Caco-2 (cell line): ENCODE results near the gene ZBTB43. TPM values are rescaled to one million over a fixed set of nuclear protein-coding genes. Genes with fewer than 3 reads are reported as not detected.

Experiments used
- BruUV-seq: library from RNA; stranded (reverse); fragments of 400-500 nt; replicated peaks from 2 replicates; lab custom pipeline; 2021; lab: Mats Ljungman, UMichigan
- CTCF ChIA-PET: fragments of 300-600 bp; sonication (Branson Sonifier 250); formaldehyde crosslinking; loops from one replicate; lab custom pipeline; 2022; ENCODE audit warnings: antibody characterized with exemption; lab: Charles Lee
- POLR2A ChIA-PET: fragments of 300-600 bp; sonication (Branson Sonifier 250); formaldehyde crosslinking; loops from one replicate; lab custom pipeline; 2022; ENCODE audit warnings: antibody characterized with exemption; lab: Charles Lee
- DNase-seq, 2 experiments: peaks; one replicate each; pipeline versions ENCODE4 v3.0.0 to v3.0.0-alpha.2; 2020 to 2022
- H3K27me3 ChIP-seq: replicated peaks from 2 replicates; pipeline ENCODE4 v1.6.0; 2011; ENCODE audit warnings: low read length; ENCODE audit not compliant: control insufficient read depth, insufficient read depth
- H3K36me3 ChIP-seq: 2 replicates; pipeline ENCODE4 v1.5.1; 2011; ENCODE audit warnings: low read length; ENCODE audit not compliant: control insufficient read depth, insufficient read depth
- H3K4me1 ChIP-seq: fragments of 250-450 bp; sonication (Bioruptor Pico); 2 replicates; pipeline ENCODE4 v1.5.1; 2020; ENCODE audit warnings: mild to moderate bottlenecking
- H3K4me3 ChIP-seq: 2 replicates; pipeline ENCODE4 v1.5.1; 2011; ENCODE audit warnings: low read depth, mild to moderate bottlenecking, control low read depth, low read length
- H3K9me3 ChIP-seq: fragments of 250-450 bp; sonication (Bioruptor Pico); 2 replicates; pipeline ENCODE4 v1.5.1; 2020; ENCODE audit warnings: mild to moderate bottlenecking, moderate library complexity
- H3K27ac Mint-ChIP-seq: one replicate; pipeline ENCODE4 v1.8.0; 2022; ENCODE audit warnings: mixed read lengths; ENCODE audit not compliant: unreplicated experiment
- H3K27me3 Mint-ChIP-seq: one replicate; pipeline ENCODE4 v1.8.0; 2022; ENCODE audit warnings: mixed read lengths; ENCODE audit not compliant: insufficient read depth, unreplicated experiment
- H3K36me3 Mint-ChIP-seq: one replicate; pipeline ENCODE4 v1.8.0; 2022; ENCODE audit warnings: mild to moderate bottlenecking, mixed read lengths; ENCODE audit not compliant: insufficient read depth, unreplicated experiment
- H3K4me1 Mint-ChIP-seq: one replicate; pipeline ENCODE4 v1.8.0; 2022; ENCODE audit warnings: low read depth, mixed read lengths; ENCODE audit not compliant: unreplicated experiment
- H3K4me3 Mint-ChIP-seq: one replicate; pipeline ENCODE4 v1.8.0; 2022; ENCODE audit warnings: mild to moderate bottlenecking, moderate library complexity, mixed read lengths; ENCODE audit not compliant: unreplicated experiment
- H3K9me3 Mint-ChIP-seq: one replicate; pipeline ENCODE4 v1.8.0; 2022; ENCODE audit warnings: mixed read lengths; ENCODE audit not compliant: unreplicated experiment
- intact Hi-C: fragments of 100-400 bp; cut with micrococcal nuclease; formaldehyde crosslinking; loops from one replicate; pipeline ENCODE4 v1.10.0; 2022; ENCODE audit not compliant: unreplicated experiment
- total RNA-seq: library from RNA; stranded (reverse); gene quantifications from 2 replicates; pipeline ENCODE4 v1.2.3, GENCODE V29; 2022
- TF ChIP-seq, protein P1 (sequence below), 2 experiments: fragments of 200-600 bp in 1 of 2; IDR thresholded peaks; 1 replicate in 1 of 2; 2 replicates in 1 of 2; pipeline versions ENCODE4 v1.5.1 to v1.8.0; 2011 to 2022; ENCODE audit warnings: antibody characterized with exemption in 1 of 2, control low read depth in 1 of 2, inconsistent platforms in 1 of 2, low read depth in 1 of 2, low read length in 1 of 2, mild to moderate bottlenecking in 1 of 2, moderate library complexity in 1 of 2; ENCODE audit not compliant: insufficient read depth in 1 of 2, severe bottlenecking in 1 of 2, unreplicated experiment in 1 of 2

ZBTB43 gene
- total RNA-seq, 1 experiment from 2014 or later: 18.5 TPM

DNA sequence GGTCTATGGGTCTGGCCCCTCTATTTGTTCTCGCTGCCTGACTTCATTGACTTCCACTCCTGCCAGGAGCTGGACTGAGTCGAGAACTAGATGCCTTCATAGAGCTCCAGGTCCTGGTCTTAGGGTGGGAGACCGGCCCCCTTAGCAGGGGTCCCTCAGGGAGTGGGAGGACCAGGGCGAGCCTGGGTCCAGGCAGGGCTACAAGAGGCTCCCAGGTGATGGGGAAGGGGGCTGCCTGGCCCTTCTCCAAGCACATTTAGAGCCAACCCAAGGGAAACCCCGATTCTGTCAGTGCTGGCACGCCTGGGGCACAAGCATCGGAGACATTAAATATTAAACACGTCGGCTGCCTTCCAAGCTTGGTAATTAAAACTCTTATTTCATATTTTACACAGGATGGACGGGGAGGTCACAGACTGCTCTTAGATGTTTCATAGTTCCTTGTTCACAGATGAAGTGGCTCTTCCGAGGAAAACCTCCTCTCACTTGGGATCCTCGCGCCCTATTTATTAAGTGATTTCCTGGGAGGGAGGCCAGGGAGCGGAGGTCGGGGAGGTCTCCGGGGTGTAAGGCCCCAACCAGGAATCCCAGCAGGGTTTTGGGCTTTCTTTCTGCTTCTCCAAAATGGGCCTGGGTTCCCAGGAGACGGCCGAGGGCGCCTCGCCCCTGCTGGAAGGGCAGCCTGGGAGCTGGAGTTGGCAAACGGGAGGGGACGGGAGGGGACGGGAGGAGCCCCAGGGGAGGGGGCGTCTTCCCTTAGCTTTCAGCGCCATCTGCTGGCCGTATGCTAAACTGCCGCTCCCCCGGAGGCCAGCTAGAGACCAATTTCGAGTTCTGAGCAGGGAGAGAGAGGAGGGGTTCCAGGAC, 23.4 kb upstream of the ZBTB43 start:
- H3K9me3 ChIP-seq: no peaks in the 10 kb centered on the region
- no peaks in the 10 kb centered on the region for H3K4me1 Mint-ChIP-seq
- DNase-seq: peak; percentile 86 to 93

DNA sequence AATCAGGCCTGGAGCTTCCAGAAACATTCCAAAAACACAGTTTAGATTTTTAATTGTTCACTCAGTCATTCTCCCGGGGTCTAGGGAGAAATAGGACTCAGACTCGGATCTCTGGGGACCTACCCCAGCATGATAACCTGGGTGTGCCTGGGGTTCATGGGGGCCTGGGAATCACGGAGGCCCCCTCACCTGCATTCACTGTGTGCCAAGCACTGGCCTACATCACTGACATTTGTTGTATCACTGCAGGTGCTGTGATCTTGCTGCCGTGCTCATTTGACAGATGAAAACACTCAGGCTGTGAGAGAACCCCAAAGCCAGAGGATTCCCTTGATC, 22.8 kb upstream of the ZBTB43 start:
- Histone ChIP-seq H3K9me3 (no peaks in the 10 kb centered on the region), H3K4me3 (no peak overlapping the region), H3K36me3 (no peaks in the 10 kb centered on the region), H3K27me3 (no peaks in the 10 kb centered on the region), H3K4me1 (no peaks in the 10 kb centered on the region)
- Mint-ChIP-seq H3K4me3 (no peak overlapping the region), H3K27ac (no peak overlapping the region), H3K27me3 (peaks cover 4% of the 10 kb centered on the region), H3K9me3 (no peaks in the 10 kb centered on the region), H3K36me3 (no peaks in the 10 kb centered on the region), H3K4me1 (no peaks in the 10 kb centered on the region)
- intact Hi-C loops: no loop called here
- ChIA-PET CTCF (interaction anchor here (0.6 to 5.3 kb wide), 23 partner anchors 9 to 285 kb away, joined by 3 to 227 read pairs (median 4); partner anchors contain the start of genes LMX1B, RALGPS1 and ZBTB43), POLR2A (interaction anchor here (0.5 to 1.1 kb wide), 3 partner anchors 23 to 1636 kb away, joined by 4 read pairs; partner anchors contain the start of gene ZBTB43)
- BruUV-seq: no TSS peak
- TF ChIP-seq, protein P1, sequence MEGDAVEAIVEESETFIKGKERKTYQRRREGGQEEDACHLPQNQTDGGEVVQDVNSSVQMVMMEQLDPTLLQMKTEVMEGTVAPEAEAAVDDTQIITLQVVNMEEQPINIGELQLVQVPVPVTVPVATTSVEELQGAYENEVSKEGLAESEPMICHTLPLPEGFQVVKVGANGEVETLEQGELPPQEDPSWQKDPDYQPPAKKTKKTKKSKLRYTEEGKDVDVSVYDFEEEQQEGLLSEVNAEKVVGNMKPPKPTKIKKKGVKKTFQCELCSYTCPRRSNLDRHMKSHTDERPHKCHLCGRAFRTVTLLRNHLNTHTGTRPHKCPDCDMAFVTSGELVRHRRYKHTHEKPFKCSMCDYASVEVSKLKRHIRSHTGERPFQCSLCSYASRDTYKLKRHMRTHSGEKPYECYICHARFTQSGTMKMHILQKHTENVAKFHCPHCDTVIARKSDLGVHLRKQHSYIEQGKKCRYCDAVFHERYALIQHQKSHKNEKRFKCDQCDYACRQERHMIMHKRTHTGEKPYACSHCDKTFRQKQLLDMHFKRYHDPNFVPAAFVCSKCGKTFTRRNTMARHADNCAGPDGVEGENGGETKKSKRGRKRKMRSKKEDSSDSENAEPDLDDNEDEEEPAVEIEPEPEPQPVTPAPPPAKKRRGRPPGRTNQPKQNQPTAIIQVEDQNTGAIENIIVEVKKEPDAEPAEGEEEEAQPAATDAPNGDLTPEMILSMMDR (IDR thresholded peaks at IDR 0.05; ENCODE audit: insufficient read depth in 1 of 2, low read depth in 1 of 2, low read length in 1 of 2, severe bottlenecking in 1 of 2, unreplicated experiment in 1 of 2): no peak
- DNase-seq: no peak

More for the DNA sequence above, 23.4 kb upstream of the ZBTB43 start:
- ChIA-PET POLR2A (interaction anchor here (0.5 to 1.1 kb wide), 3 partner anchors 23 to 1635 kb away, joined by 4 read pairs; partner anchors contain the start of gene ZBTB43), CTCF (interaction anchor here (0.5 to 5.3 kb wide), 34 partner anchors 9 to 1548 kb away, joined by 3 to 227 read pairs (median 4); partner anchors contain the start of genes LMX1B, RALGPS1 and ZBTB43)
- Histone ChIP-seq H3K4me3 (no peak overlapping the region), H3K36me3 (no peaks in the 10 kb centered on the region), H3K4me1 (no peaks in the 10 kb centered on the region), H3K27me3 (no peaks in the 10 kb centered on the region)
- no peak overlapping the region for H3K27ac Mint-ChIP-seq
- intact Hi-C loops: loop anchor here (1.0 to 2.0 kb wide), 2 partner anchors 76 to 171 kb away; no protein-coding TSS in a partner anchor
- no peaks in the 10 kb centered on the region for H3K27me3 Mint-ChIP-seq
- H3K36me3 Mint-ChIP-seq: no peaks in the 10 kb centered on the region
- no TSS peak for BruUV-seq
- H3K4me3 Mint-ChIP-seq: peak overlapping the region; percentile 48
- H3K9me3 Mint-ChIP-seq: no peaks in the 10 kb centered on the region
- TF ChIP-seq, protein P1 (IDR thresholded peaks at IDR 0.05; ENCODE audit: insufficient read depth in 1 of 2, low read depth in 1 of 2, low read length in 1 of 2, severe bottlenecking in 1 of 2, unreplicated experiment in 1 of 2): peak; percentile 95 to 96

DNA sequence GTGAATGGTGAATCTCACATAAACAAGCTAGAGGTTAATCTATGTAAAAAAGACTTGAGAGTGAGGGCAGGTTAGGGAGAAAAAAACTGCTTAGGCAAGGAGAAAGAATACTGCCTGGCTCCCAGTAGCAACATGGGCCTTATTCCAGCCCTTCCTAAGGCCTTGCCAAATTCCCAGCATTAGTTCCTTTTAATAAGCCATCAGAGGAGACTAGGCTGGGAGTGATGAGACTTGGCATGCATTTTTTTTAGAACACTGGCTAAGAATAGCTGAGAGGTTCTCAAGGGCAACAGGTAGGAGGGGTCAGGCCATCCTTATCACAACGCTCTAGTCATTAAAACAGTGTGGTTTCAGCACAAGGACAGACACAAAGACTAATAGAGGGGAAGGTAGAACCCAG, 20.9 kb upstream of the ZBTB43 start:
- POLR2A ChIA-PET: no interaction called here
- H3K9me3 Mint-ChIP-seq: no peaks in the 10 kb centered on the region
- Histone ChIP-seq H3K27me3 (no peaks in the 10 kb centered on the region), H3K4me3 (no peak overlapping the region), H3K4me1 (no peaks in the 10 kb centered on the region), H3K9me3 (no peaks in the 10 kb centered on the region), H3K36me3 (no peaks in the 10 kb centered on the region)
- no peak for DNase-seq
- no peak overlapping the region for H3K27ac Mint-ChIP-seq
- no peak overlapping the region for H3K4me3 Mint-ChIP-seq
- BruUV-seq: no TSS peak
- intact Hi-C loops: no loop called here
- peaks cover 8% of the 10 kb centered on the region for H3K27me3 Mint-ChIP-seq
- peaks cover 5% of the 10 kb centered on the region for H3K4me1 Mint-ChIP-seq
- no peaks in the 10 kb centered on the region for H3K36me3 Mint-ChIP-seq
- CTCF ChIA-PET: interaction anchor here (5.3 kb wide), 1 partner anchor 79 kb away, joined by 227 read pairs; no protein-coding TSS in a partner anchor
- TF ChIP-seq, protein P1 (IDR thresholded peaks at IDR 0.05; ENCODE audit: insufficient read depth in 1 of 2, low read depth in 1 of 2, low read length in 1 of 2, severe bottlenecking in 1 of 2, unreplicated experiment in 1 of 2): no peak
